Hepatocyte (in vitro differentiated cells): ENCODE data around the gene KCNC2. TPM values are rescaled to one million over a fixed set of nuclear protein-coding genes. Genes with fewer than 3 reads are reported as not detected.

Experiments
- DNase-seq: peaks from one replicate; pipeline ENCODE4 v3.0.0-alpha.2; 2016; ENCODE audit warnings: low spot score
- H2AFZ ChIP-seq: fragments of 200-600 bp; sonication (generic); 2 replicates; pipeline ENCODE4 v1.6.0; 2016; ENCODE audit warnings: antibody characterized with exemption, mild to moderate bottlenecking
- H3K27ac ChIP-seq: fragments of 200-600 bp; sonication (generic); 2 replicates; pipeline ENCODE4 v1.5.1; 2016; ENCODE audit warnings: mild to moderate bottlenecking
- H3K27me3 ChIP-seq: fragments of 200-600 bp; sonication (generic); 2 replicates; pipeline ENCODE4 v1.6.1; 2016
- H3K36me3 ChIP-seq: fragments of 200-600 bp; sonication (generic); replicated peaks from 2 replicates; pipeline ENCODE4 v1.5.1; 2016; ENCODE audit warnings: low read depth; ENCODE audit not compliant: insufficient read depth
- H3K4me1 ChIP-seq: fragments of 200-600 bp; sonication (generic); 2 replicates; pipeline ENCODE4 v1.5.1; 2016; ENCODE audit warnings: mild to moderate bottlenecking, moderate library complexity; ENCODE audit not compliant: insufficient read depth
- H3K4me2 ChIP-seq: fragments of 200-600 bp; sonication (generic); 2 replicates; pipeline ENCODE4 v1.6.0; 2016
- H3K4me3 ChIP-seq: fragments of 200-600 bp; sonication (generic); 2 replicates; pipeline ENCODE4 v1.5.1; 2016; ENCODE audit warnings: mild to moderate bottlenecking
- H3K79me2 ChIP-seq: fragments of 200-600 bp; sonication (generic); 2 replicates; pipeline ENCODE4 v1.6.0; 2017; ENCODE audit warnings: mild to moderate bottlenecking
- H3K9me2 ChIP-seq: fragments of 200-600 bp; sonication (generic); replicated peaks from 2 replicates; pipeline ENCODE4 v1.6.0; 2017; ENCODE audit warnings: mild to moderate bottlenecking; ENCODE audit not compliant: insufficient read depth
- H3K9me3 ChIP-seq: fragments of 200-600 bp; sonication (generic); 2 replicates; pipeline ENCODE4 v1.5.1; 2016; ENCODE audit warnings: low read depth, mild to moderate bottlenecking
- H4K20me1 ChIP-seq: fragments of 200-600 bp; sonication (generic); 2 replicates; pipeline ENCODE4 v1.6.0; 2016; ENCODE audit warnings: mild to moderate bottlenecking; ENCODE audit not compliant: insufficient read depth, poor library complexity, severe bottlenecking
- EZH2 ChIP-seq: fragments of 200-600 bp; sonication (generic); IDR thresholded peaks from 2 replicates; pipeline ENCODE4 v1.6.1; 2016; ENCODE audit warnings: antibody characterized with exemption, mild to moderate bottlenecking, borderline replicate concordance
- EZH2phosphoT487 ChIP-seq: fragments of 200-600 bp; sonication (generic); IDR thresholded peaks from one replicate; pipeline ENCODE4 v1.6.1; 2018; ENCODE audit warnings: antibody characterized with exemption, mild to moderate bottlenecking, low read depth, moderate library complexity; ENCODE audit not compliant: unreplicated experiment, severe bottlenecking
- WGBS: methylation state at CpG from one replicate; pipeline ENCODE4 v1.1.6; 2016; ENCODE audit warnings: low lambda C conversion rate; ENCODE audit errors: missing lambda C conversion rate; 5-methylcytosine and 5-hydroxymethylcytosine counted together
- polyA plus RNA-seq: library from polyadenylated mRNA; unstranded; fragments of >200 nt; fragmentation: Nextera tagmentation; extraction: Ambion mirVana; gene quantifications from 2 replicates; pipeline ENCODE4 v1.2.1, GENCODE V29; 2016
- total RNA-seq: library from RNA; depleted of rRNA; stranded (reverse); fragments of >200 nt; gene quantifications from 2 replicates; pipeline ENCODE4 v1.2.3, GENCODE V29; 2014
- TF ChIP-seq, protein P1 (sequence below): fragments of 200-600 bp; sonication (generic); IDR thresholded peaks from 2 replicates; pipeline ENCODE4 v1.5.1; 2016; ENCODE audit warnings: antibody characterized with exemption, mild to moderate bottlenecking; ENCODE audit not compliant: poor library complexity

KCNC2 gene
- total and polyA plus RNA-seq, 2 experiments from 2014 or later: 0.07 TPM; not detected in 1

DNA sequence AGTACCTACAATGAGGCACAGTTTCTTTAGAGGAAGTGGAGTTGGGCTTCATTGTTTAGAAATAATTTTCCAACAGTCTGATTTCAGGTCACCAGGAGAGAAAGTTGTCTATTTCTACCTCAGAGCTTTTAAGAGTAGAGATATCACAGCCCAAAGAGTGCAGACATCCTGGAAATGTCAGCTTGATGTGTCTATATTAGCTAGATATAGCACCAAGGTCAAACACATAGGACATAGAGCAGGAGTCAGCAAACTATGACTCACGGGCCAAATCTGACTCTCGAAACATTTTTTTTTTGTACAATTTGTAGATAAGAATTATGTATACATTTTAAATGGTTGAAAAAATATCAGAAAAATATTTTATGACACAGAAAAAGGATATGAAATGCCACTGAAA, 53.7 kb downstream of the KCNC2 start:
- DNase-seq: peak; percentile 6
- Histone ChIP-seq H4K20me1 (no peaks in the 10 kb centered on the region), H3K27ac (no peak overlapping the region), H3K79me2 (no peaks in the 10 kb centered on the region), H3K9me3 (no peaks in the 10 kb centered on the region), H3K9me2 (no peaks in the 10 kb centered on the region), H3K27me3 (no peaks in the 10 kb centered on the region), H3K4me2 (no peak overlapping the region), H3K4me1 (no peaks in the 10 kb centered on the region), H2AFZ (no peak overlapping the region), H3K4me3 (no peak overlapping the region), H3K36me3 (no peaks in the 10 kb centered on the region)
- WGBS: 41% methylated on average over 2 of the region's 2 CpGs
- TF ChIP-seq EZH2phosphoT487 (no peak), EZH2 (no peak)
- TF ChIP-seq, protein P1, sequence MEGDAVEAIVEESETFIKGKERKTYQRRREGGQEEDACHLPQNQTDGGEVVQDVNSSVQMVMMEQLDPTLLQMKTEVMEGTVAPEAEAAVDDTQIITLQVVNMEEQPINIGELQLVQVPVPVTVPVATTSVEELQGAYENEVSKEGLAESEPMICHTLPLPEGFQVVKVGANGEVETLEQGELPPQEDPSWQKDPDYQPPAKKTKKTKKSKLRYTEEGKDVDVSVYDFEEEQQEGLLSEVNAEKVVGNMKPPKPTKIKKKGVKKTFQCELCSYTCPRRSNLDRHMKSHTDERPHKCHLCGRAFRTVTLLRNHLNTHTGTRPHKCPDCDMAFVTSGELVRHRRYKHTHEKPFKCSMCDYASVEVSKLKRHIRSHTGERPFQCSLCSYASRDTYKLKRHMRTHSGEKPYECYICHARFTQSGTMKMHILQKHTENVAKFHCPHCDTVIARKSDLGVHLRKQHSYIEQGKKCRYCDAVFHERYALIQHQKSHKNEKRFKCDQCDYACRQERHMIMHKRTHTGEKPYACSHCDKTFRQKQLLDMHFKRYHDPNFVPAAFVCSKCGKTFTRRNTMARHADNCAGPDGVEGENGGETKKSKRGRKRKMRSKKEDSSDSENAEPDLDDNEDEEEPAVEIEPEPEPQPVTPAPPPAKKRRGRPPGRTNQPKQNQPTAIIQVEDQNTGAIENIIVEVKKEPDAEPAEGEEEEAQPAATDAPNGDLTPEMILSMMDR: no peak

DNA sequence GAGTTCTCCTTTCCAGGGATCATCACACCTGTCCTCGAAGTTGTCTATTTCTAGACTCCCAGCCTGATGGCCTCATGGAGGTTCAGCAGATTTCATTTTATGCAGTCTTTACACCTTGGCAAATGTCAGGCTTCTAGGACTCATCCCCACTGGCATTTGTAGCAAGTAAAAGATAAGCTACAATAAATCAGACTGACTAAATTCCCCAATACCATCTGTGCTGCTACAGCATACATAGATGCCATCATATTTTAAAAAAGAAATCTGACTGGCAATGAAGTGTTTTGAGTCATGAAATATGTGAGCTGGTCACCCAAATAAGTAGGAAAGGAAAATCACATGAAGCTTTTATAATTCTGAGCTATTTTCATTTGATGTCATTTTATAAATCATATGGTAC, 55.3 kb downstream of the KCNC2 start:
- Histone ChIP-seq H3K9me2 (no peaks in the 10 kb centered on the region), H3K36me3 (no peaks in the 10 kb centered on the region), H4K20me1 (no peaks in the 10 kb centered on the region), H3K4me2 (no peak overlapping the region), H3K9me3 (no peaks in the 10 kb centered on the region), H3K27me3 (no peaks in the 10 kb centered on the region), H3K27ac (no peak overlapping the region), H3K79me2 (no peaks in the 10 kb centered on the region), H3K4me3 (no peak overlapping the region), H3K4me1 (no peaks in the 10 kb centered on the region), H2AFZ (no peak overlapping the region)
- no peak for TF ChIP-seq EZH2
- TF ChIP-seq, protein P1: no peak
- no peak for TF ChIP-seq EZH2phosphoT487
- WGBS: 89% methylated on average over 1 of the region's 1 CpG
- DNase-seq: no peak

DNA sequence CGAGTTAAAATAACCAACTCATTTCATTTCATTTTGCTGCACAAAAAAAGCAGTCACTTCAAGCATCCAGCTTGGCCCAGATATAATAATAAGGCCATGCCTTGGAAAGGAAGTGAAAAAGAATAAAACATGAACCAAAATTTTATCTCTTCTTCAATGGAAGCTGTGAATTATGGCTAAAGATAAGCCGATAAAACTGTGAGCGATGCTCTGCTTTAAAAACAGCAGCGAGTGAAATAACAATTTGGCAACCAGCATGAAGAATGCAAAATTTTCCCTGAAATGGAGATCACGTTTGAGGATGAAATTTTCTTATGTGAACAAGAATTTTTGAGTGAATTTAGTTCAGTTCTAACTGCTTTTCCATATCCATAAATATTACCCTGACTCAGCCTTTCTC, 70.4 kb downstream of the KCNC2 start:
- WGBS: 86% methylated on average over 5 of the region's 5 CpGs
- Histone ChIP-seq H3K36me3 (no peaks in the 10 kb centered on the region), H3K27ac (no peak overlapping the region)

More for the DNA sequence above, 70.4 kb downstream of the KCNC2 start:
- H3K4me3 ChIP-seq: no peak overlapping the region
- no peaks in the 10 kb centered on the region for H3K9me3 ChIP-seq
- TF ChIP-seq, protein P1: no peak
- no peak for TF ChIP-seq EZH2
- no peak for TF ChIP-seq EZH2phosphoT487
- H3K79me2 ChIP-seq: no peaks in the 10 kb centered on the region
- H3K4me2 ChIP-seq: no peak overlapping the region
- H3K27me3 ChIP-seq: no peaks in the 10 kb centered on the region
- H2AFZ ChIP-seq: no peak overlapping the region
- H3K9me2 ChIP-seq: no peaks in the 10 kb centered on the region
- H3K4me1 ChIP-seq: no peaks in the 10 kb centered on the region
- no peaks in the 10 kb centered on the region for H4K20me1 ChIP-seq
- DNase-seq: no peak
